Gastrocnemius medialis (tissue), 4 donors: ENCODE measurements around the gene IL24.

Experiments
- POLR2A ChIP-seq, 2 donors: fragments of 450-650 bp; IDR thresholded peaks; one replicate each; pipeline ENCODE4 v1.6.1; 2017; ENCODE audit warnings: antibody characterized with exemption in 2 of 2, mild to moderate bottlenecking in 2 of 2, moderate library complexity in 2 of 2
- TF ChIP-seq, protein P1 (sequence below), 5 experiments: fragments of 450-650 bp in 3 of 5; fragments of 200-600 bp in 2 of 5; sonication (generic) in 2 of 5; IDR thresholded peaks in 4 of 5; conservative IDR thresholded peaks in 1 of 5; 1 replicate in 4 of 5; 2 replicates in 1 of 5; pipeline ENCODE4 v1.5.1; 2016 to 2019; ENCODE audit warnings: antibody characterized with exemption in 5 of 5, mild to moderate bottlenecking in 3 of 5, moderate library complexity in 3 of 5

DNA sequence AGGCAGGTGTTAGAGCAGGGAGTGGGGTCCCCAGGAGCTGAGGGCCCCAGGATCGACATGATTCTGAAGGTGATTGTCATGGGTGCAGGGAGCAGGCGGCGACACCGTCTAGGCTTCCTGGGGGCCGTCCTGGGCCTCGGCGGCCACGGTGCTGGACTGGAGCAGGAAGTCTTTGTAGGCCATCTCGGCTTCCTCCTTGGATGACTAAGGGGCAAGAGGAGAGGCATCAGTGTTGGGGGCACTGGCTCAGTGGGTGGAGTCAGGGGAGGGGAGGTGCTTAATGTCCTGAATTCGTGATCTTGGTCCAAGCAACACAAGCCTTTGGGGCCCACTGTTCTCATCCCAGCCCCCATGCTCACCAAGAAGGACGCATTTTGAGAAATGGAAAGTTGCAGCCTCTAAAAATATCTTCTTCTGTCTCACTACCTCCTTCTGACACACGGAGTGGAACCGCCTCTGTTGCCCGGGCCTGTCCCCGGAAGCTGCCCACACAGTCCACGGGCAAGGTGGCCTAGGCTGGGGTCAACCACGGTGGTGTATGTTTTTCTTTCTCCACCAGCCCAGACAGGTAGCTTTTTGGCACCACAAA is 33.1 kb downstream of the IL24 start:
- TF ChIP-seq POLR2A (IDR thresholded peaks at IDR 0.05) = no peak
- TF ChIP-seq, protein P1, sequence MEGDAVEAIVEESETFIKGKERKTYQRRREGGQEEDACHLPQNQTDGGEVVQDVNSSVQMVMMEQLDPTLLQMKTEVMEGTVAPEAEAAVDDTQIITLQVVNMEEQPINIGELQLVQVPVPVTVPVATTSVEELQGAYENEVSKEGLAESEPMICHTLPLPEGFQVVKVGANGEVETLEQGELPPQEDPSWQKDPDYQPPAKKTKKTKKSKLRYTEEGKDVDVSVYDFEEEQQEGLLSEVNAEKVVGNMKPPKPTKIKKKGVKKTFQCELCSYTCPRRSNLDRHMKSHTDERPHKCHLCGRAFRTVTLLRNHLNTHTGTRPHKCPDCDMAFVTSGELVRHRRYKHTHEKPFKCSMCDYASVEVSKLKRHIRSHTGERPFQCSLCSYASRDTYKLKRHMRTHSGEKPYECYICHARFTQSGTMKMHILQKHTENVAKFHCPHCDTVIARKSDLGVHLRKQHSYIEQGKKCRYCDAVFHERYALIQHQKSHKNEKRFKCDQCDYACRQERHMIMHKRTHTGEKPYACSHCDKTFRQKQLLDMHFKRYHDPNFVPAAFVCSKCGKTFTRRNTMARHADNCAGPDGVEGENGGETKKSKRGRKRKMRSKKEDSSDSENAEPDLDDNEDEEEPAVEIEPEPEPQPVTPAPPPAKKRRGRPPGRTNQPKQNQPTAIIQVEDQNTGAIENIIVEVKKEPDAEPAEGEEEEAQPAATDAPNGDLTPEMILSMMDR (IDR thresholded peaks at IDR 0.05 in 4 of 5, conservative IDR thresholded peaks at IDR 0.05 in 1 of 5) = no peak
